H9 (cell line): ENCODE measurements around the gene CHRNA3. TPM values are rescaled to one million over a fixed set of nuclear protein-coding genes. Genes with fewer than 3 reads are reported as not detected.
A peak's percentile ranks its signal among the peaks of the same experiment; 100 is the strongest.

Experiments used
- DNase-seq: peaks from one replicate; pipeline ENCODE4 v3.0.0-alpha.2; 2017
- H2AFZ ChIP-seq: one replicate; pipeline ENCODE4 v1.6.1; 2013; ENCODE audit warnings: mild to moderate bottlenecking, low read length, control low read depth, moderate library complexity
- H2AK5ac ChIP-seq: 2 replicates; pipeline ENCODE4 v1.6.1; 2013; ENCODE audit warnings: low read length, control low read depth, mixed read lengths; ENCODE audit not compliant: insufficient read length
- H2BK120ac ChIP-seq: one replicate; pipeline ENCODE4 v1.6.1; 2013; ENCODE audit warnings: low read depth, mild to moderate bottlenecking, low read length, control low read depth, inconsistent platforms; ENCODE audit not compliant: poor library complexity, severe bottlenecking
- H2BK12ac ChIP-seq: 2 replicates; pipeline ENCODE4 v1.6.1; 2013; ENCODE audit warnings: low read length, control low read depth, mixed read lengths, low read depth; ENCODE audit not compliant: insufficient read length
- H2BK15ac ChIP-seq: 2 replicates; pipeline ENCODE4 v1.6.1; 2013; ENCODE audit warnings: low read depth, low read length, control low read depth
- H2BK20ac ChIP-seq: one replicate; pipeline ENCODE4 v1.6.1; 2013; ENCODE audit warnings: low read depth, mild to moderate bottlenecking, low read length, control low read depth, inconsistent platforms; ENCODE audit not compliant: poor library complexity, severe bottlenecking
- H2BK5ac ChIP-seq: 2 replicates; pipeline ENCODE4 v1.6.1; 2013; ENCODE audit warnings: low read length, control low read depth, mixed read lengths; ENCODE audit not compliant: insufficient read length
- H3K14ac ChIP-seq: 2 replicates; pipeline ENCODE4 v1.6.1; 2013; ENCODE audit warnings: low read length, control low read depth; ENCODE audit not compliant: insufficient read depth
- H3K18ac ChIP-seq: 2 replicates; pipeline ENCODE4 v1.6.1; 2013; ENCODE audit warnings: low read depth, mild to moderate bottlenecking, mixed read lengths, low read length, control low read depth; ENCODE audit not compliant: insufficient read length
- H3K23ac ChIP-seq: 2 replicates; pipeline ENCODE4 v1.6.1; 2013; ENCODE audit warnings: low read length, control low read depth, mixed read lengths, low read depth; ENCODE audit not compliant: insufficient read length
- H3K23me2 ChIP-seq: 2 replicates; pipeline ENCODE4 v1.6.1; 2013; ENCODE audit warnings: low read depth, mild to moderate bottlenecking, mixed read lengths, low read length, control low read depth; ENCODE audit not compliant: insufficient read length, poor library complexity, severe bottlenecking
- H3K27ac ChIP-seq: 2 replicates; pipeline ENCODE4 v1.5.1; 2013; ENCODE audit warnings: low read length, control low read depth, mixed read lengths, low read depth; ENCODE audit not compliant: insufficient read length
- H3K27me3 ChIP-seq: 2 replicates; pipeline ENCODE4 v1.6.1; 2013; ENCODE audit warnings: low read length, control low read depth, inconsistent platforms; ENCODE audit not compliant: insufficient read depth
- H3K4ac ChIP-seq: 2 replicates; pipeline ENCODE4 v1.6.1; 2013; ENCODE audit warnings: low read depth, mild to moderate bottlenecking, control low read depth, inconsistent platforms, low read length, moderate library complexity
- H3K4me1 ChIP-seq: 2 replicates; pipeline ENCODE4 v1.6.1; 2013; ENCODE audit warnings: low read length, control low read depth, inconsistent platforms; ENCODE audit not compliant: insufficient read depth
- H3K4me2 ChIP-seq: 2 replicates; pipeline ENCODE4 v1.6.1; 2013; ENCODE audit warnings: low read length, control low read depth, mixed read lengths; ENCODE audit not compliant: insufficient read length, insufficient read depth
- H3K56ac ChIP-seq: 2 replicates; pipeline ENCODE4 v1.6.1; 2013; ENCODE audit warnings: low read depth, mild to moderate bottlenecking, mixed read lengths, low read length, control low read depth; ENCODE audit not compliant: insufficient read length
- H3K79me1 ChIP-seq: 2 replicates; pipeline ENCODE4 v1.6.1; 2013; ENCODE audit warnings: low read depth, mild to moderate bottlenecking, moderate library complexity, low read length, control low read depth, inconsistent platforms; ENCODE audit not compliant: insufficient read depth, poor library complexity, severe bottlenecking
- H3K79me2 ChIP-seq: 2 replicates; pipeline ENCODE4 v1.6.1; 2013; ENCODE audit warnings: low read length, control low read depth, inconsistent platforms; ENCODE audit not compliant: insufficient read depth
- H3K9ac ChIP-seq: 2 replicates; pipeline ENCODE4 v1.6.1; 2013; ENCODE audit warnings: low read length, control low read depth, mixed read lengths; ENCODE audit not compliant: insufficient read length; ENCODE audit errors: extremely low read depth
- H3K9me3 ChIP-seq: one replicate; pipeline ENCODE4 v1.6.1; 2013; ENCODE audit warnings: low read depth, low read length, inconsistent platforms; ENCODE audit not compliant: control insufficient read depth
- H3T11ph ChIP-seq: one replicate; pipeline ENCODE4 v1.6.1; 2013; ENCODE audit warnings: mild to moderate bottlenecking, low read length, control low read depth, inconsistent platforms
- H4K20me1 ChIP-seq: one replicate; pipeline ENCODE4 v1.6.1; 2013; ENCODE audit not compliant: control insufficient read depth, insufficient read length, insufficient read depth
- H4K5ac ChIP-seq: 2 replicates; pipeline ENCODE4 v1.6.1; 2013; ENCODE audit warnings: low read depth, mild to moderate bottlenecking, mixed read lengths, low read length, control low read depth; ENCODE audit not compliant: insufficient read length
- H4K8ac ChIP-seq: replicated peaks from 2 replicates; pipeline ENCODE4 v1.6.1; 2013; ENCODE audit warnings: low read length, control low read depth, mixed read lengths, low read depth; ENCODE audit not compliant: insufficient read length
- H4K91ac ChIP-seq: 2 replicates; pipeline ENCODE4 v1.6.1; 2013; ENCODE audit warnings: low read depth, mild to moderate bottlenecking, moderate library complexity, mixed read lengths, low read length, control low read depth; ENCODE audit not compliant: insufficient read length
- H3K27ac Mint-ChIP-seq, 3 experiments: 2 replicates in 2 of 3; 3 replicates in 1 of 3; pipeline ENCODE4 v1.8.0; 2020 to 2021; ENCODE audit warnings: mixed read lengths in 3 of 3, mild to moderate bottlenecking in 1 of 3, moderate library complexity in 1 of 3
- H3K27me3 Mint-ChIP-seq: 2 replicates; pipeline ENCODE4 v1.8.0; 2021; ENCODE audit warnings: low read depth, mild to moderate bottlenecking, moderate library complexity, mixed read lengths
- H3K36me3 Mint-ChIP-seq, 3 experiments: 2 replicates in 2 of 3; 3 replicates in 1 of 3; pipeline ENCODE4 v1.8.0; 2020 to 2021; ENCODE audit warnings: low read depth in 3 of 3, mixed read lengths in 3 of 3; ENCODE audit not compliant: insufficient read depth in 1 of 3
- H3K4me1 Mint-ChIP-seq, 2 experiments: 2 replicates each; pipeline ENCODE4 v1.8.0; 2020; ENCODE audit warnings: mixed read lengths in 2 of 2
- H3K4me3 Mint-ChIP-seq, 2 experiments: 2 replicates in 1 of 2; 3 replicates in 1 of 2; pipeline ENCODE4 v1.8.0; 2020 to 2021; ENCODE audit warnings: mild to moderate bottlenecking in 2 of 2, mixed read lengths in 2 of 2, moderate library complexity in 1 of 2
- H3K9me3 Mint-ChIP-seq, 2 experiments: 2 replicates in 1 of 2; 3 replicates in 1 of 2; pipeline ENCODE4 v1.8.0; 2020; ENCODE audit warnings: mild to moderate bottlenecking in 2 of 2, mixed read lengths in 2 of 2, moderate library complexity in 1 of 2
- CTCF ChIP-seq: fragments of 200-600 bp; sonication (generic); conservative IDR thresholded peaks from 3 replicates; pipeline ENCODE4 v1.8.0; 2021; ENCODE audit warnings: antibody characterized with exemption, mild to moderate bottlenecking
- WGBS: extraction: QIAGEN DNeasy Blood & Tissue Kit; methylation state at CpG from one replicate; pipeline ENCODE4 v1.1.7; 2013; ENCODE audit warnings: missing lambda C conversion rate, low lambda C conversion rate, mixed read lengths; ENCODE audit not compliant: insufficient read length; ENCODE audit errors: extremely low coverage; 5-methylcytosine and 5-hydroxymethylcytosine counted together
- total RNA-seq: library from RNA; stranded (reverse); gene quantifications from 2 replicates; pipeline ENCODE4 v1.2.1, GENCODE V29; 2021

CHRNA3 gene
- total RNA-seq, 1 experiment from 2014 or later = 0.81 TPM

GRCh38 chr15:78550815-78551214 lies 70.0 kb downstream of the CHRNA3 start:
- Histone ChIP-seq H2AK5ac (no peak overlapping the region), H3K79me2 (no peaks in the 10 kb centered on the region), H3K4me1 (no peaks in the 10 kb centered on the region), H3K4ac (no peak overlapping the region), H3K9me3 (no peaks in the 10 kb centered on the region), H4K20me1 (no peaks in the 10 kb centered on the region), H3T11ph (no peak overlapping the region), H3K4me2 (no peak overlapping the region), H3K9ac (no peak overlapping the region), H4K5ac (no peak overlapping the region), H3K56ac (no peak overlapping the region), H3K23me2 (no peaks in the 10 kb centered on the region), H2BK12ac (no peak overlapping the region), H4K8ac (no peak overlapping the region), H3K23ac (no peak overlapping the region), H3K27ac (no peak overlapping the region), H3K18ac (no peak overlapping the region), H2BK15ac (no peak overlapping the region), H3K79me1 (no peaks in the 10 kb centered on the region), H3K27me3 (no peaks in the 10 kb centered on the region), H2BK5ac (no peak overlapping the region), H3K14ac (no peak overlapping the region), H2AFZ (no peak overlapping the region), H2BK20ac (no peak overlapping the region), H2BK120ac (no peak overlapping the region), H4K91ac (no peak overlapping the region)
- WGBS = no CpG with 5 or more reads among the region's 3 CpGs
- Mint-ChIP-seq H3K27me3 (no peaks in the 10 kb centered on the region), H3K4me3 (no peak overlapping the region), H3K27ac (peak overlapping the region in 1 of 3 experiments; percentile 21; a peak in 1 of 7 replicates), H3K36me3 (peaks cover 15 to 52% (median 31%) of the 10 kb centered on the region in 3 experiments; a peak in 5 of 7 replicates), H3K9me3 (no peaks in the 10 kb centered on the region), H3K4me1 (no peaks in the 10 kb centered on the region)
- no peak for DNase-seq
- no peak for TF ChIP-seq CTCF
